Ascending aorta (tissue), 2 donors: ENCODE results near the gene QKI. TPM values are rescaled to one million over a fixed set of nuclear protein-coding genes. Genes with fewer than 3 reads are reported as not detected.

Source experiments
- DNase-seq, 2 donors: peaks; one replicate each; pipeline ENCODE4 v3.0.0-alpha.2; 2019; ENCODE audit warnings: low spot score in 2 of 2
- H3K27ac ChIP-seq, 2 donors: fragments of 200-600 bp; sonication (generic); one replicate each; pipeline ENCODE4 v1.5.1; 2016 to 2017; ENCODE audit warnings: mild to moderate bottlenecking in 1 of 2
- H3K27me3 ChIP-seq: fragments of 200-600 bp; sonication (generic); one replicate; pipeline ENCODE4 v1.5.1; 2017
- H3K36me3 ChIP-seq, 2 donors: fragments of 200-600 bp; sonication (generic); one replicate each; pipeline ENCODE4 v1.5.1; 2016
- H3K4me1 ChIP-seq, 2 donors: fragments of 200-600 bp; sonication (generic); one replicate each; pipeline ENCODE4 v1.5.1; 2016 to 2017; ENCODE audit warnings: mild to moderate bottlenecking in 1 of 2
- H3K4me3 ChIP-seq, 2 donors: fragments of 200-600 bp; sonication (generic); one replicate each; pipeline ENCODE4 v1.5.1; 2016 to 2017; ENCODE audit warnings: mild to moderate bottlenecking in 1 of 2
- H3K9me3 ChIP-seq, 2 donors: fragments of 200-600 bp; sonication (generic); one replicate each; pipeline ENCODE4 v1.5.1; 2016
- intact Hi-C: fragments of 100-400 bp; cut with DNase I; formaldehyde crosslinking; loops from one replicate; pipeline ENCODE4 v1.15.1; 2023
- total RNA-seq: library from RNA; depleted of rRNA; stranded (reverse); fragments of >200 nt; gene quantifications from one replicate; pipeline ENCODE4 v1.1.0, GENCODE V29; 2016
- TF ChIP-seq, protein P1 (sequence below), 3 experiments: fragments of 200-600 bp in 2 of 3; fragments of 450-650 bp in 1 of 3; sonication (generic) in 2 of 3; IDR thresholded peaks; one replicate each; pipeline ENCODE4 v1.5.1; 2016 to 2019; ENCODE audit warnings: antibody characterized with exemption in 3 of 3, mild to moderate bottlenecking in 1 of 3, moderate library complexity in 1 of 3

The QKI gene
- total RNA-seq, 1 donor from 2014 or later: 91.0 TPM

DNA sequence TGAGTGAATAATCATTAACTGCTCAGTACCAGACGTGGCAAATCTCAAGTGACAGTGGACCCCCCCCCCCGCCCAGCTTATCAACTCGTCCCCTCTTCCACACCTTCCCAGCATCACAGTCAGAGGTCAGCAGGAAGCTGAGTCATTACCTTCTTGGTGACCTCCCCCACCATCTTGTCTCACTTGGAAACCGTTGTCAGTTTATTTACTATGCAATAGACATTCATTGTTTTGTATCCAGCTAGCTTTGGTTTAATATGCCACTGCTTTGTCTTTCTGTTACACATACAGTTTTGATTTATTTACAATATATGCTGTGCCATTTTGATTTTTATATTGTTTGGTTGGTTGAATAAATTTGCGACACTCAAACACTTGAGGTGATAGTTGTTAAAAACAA is 158.1 kb downstream of the QKI start:
- no peak overlapping the region for H3K4me3 ChIP-seq
- no peaks in the 10 kb centered on the region for H3K4me1 ChIP-seq
- intact Hi-C loops: no loop called here
- TF ChIP-seq, protein P1, sequence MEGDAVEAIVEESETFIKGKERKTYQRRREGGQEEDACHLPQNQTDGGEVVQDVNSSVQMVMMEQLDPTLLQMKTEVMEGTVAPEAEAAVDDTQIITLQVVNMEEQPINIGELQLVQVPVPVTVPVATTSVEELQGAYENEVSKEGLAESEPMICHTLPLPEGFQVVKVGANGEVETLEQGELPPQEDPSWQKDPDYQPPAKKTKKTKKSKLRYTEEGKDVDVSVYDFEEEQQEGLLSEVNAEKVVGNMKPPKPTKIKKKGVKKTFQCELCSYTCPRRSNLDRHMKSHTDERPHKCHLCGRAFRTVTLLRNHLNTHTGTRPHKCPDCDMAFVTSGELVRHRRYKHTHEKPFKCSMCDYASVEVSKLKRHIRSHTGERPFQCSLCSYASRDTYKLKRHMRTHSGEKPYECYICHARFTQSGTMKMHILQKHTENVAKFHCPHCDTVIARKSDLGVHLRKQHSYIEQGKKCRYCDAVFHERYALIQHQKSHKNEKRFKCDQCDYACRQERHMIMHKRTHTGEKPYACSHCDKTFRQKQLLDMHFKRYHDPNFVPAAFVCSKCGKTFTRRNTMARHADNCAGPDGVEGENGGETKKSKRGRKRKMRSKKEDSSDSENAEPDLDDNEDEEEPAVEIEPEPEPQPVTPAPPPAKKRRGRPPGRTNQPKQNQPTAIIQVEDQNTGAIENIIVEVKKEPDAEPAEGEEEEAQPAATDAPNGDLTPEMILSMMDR (IDR thresholded peaks at IDR 0.05): no peak
- H3K9me3 ChIP-seq: no peaks in the 10 kb centered on the region
- no peak for DNase-seq
- H3K27ac ChIP-seq: no peak overlapping the region
- H3K36me3 ChIP-seq: peaks cover 4 to 17% of the 10 kb centered on the region in 2 donors
- no peaks in the 10 kb centered on the region for H3K27me3 ChIP-seq

GRCh38 chr6:163573503-163574179 is 159.1 kb downstream of the QKI start:
- DNase-seq: no peak
- intact Hi-C loops: no loop called here
- Histone ChIP-seq H3K27me3 (no peaks in the 10 kb centered on the region), H3K4me3 (no peak overlapping the region), H3K27ac (no peak overlapping the region), H3K4me1 (no peaks in the 10 kb centered on the region), H3K9me3 (no peaks in the 10 kb centered on the region), H3K36me3 (peaks cover 4 to 17% of the 10 kb centered on the region in 2 donors)
- TF ChIP-seq, protein P1 (IDR thresholded peaks at IDR 0.05): no peak

DNA sequence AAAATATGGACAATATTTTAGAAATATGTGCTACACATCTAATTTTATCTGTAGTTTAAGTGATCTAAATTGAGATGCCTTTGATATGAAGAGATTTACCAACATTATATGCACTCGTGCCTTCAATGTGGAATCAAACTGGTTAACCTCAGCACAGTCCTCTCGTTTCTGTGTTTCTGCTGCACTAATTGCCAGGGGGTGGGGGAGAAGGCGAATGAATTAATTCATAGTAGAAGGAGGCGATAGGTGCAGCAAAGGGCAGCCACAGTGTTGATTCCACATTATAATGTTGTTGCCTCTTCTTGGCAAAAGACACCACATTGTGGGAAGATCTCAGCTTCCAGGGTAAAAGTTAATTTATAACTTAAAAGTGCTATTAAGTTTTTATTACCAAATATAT is 161.6 kb downstream of the QKI start:
- no peaks in the 10 kb centered on the region for H3K4me1 ChIP-seq
- intact Hi-C loops: no loop called here
- H3K9me3 ChIP-seq: no peaks in the 10 kb centered on the region
- no peaks in the 10 kb centered on the region for H3K27me3 ChIP-seq
- no peak overlapping the region for H3K4me3 ChIP-seq
- DNase-seq: no peak
- H3K27ac ChIP-seq: no peak overlapping the region
- TF ChIP-seq, protein P1 (IDR thresholded peaks at IDR 0.05): no peak
- H3K36me3 ChIP-seq: peaks cover 0 to 10% of the 10 kb centered on the region in 2 donors

DNA sequence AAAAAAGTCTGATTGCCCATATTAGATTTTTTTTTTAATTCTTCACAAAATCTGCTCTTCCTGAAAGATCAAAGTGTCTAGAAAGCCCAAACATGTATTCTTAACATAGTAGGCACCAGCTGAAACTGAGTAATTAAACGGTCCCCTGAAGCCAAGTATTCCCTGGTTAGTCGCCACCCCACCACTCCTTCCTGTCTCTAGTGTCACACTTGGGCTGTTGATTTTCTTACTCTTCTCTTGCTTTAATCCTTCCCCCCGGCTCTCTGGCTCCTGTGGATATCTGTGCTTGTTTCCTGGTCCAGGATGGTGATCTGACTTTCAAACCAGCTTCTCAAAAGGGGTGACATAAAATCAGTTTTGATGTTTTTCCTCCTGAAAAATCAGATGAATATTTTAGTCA is 162.9 kb downstream of the QKI start:
- intact Hi-C loops: no loop called here
- H3K4me1 ChIP-seq: no peaks in the 10 kb centered on the region
- no peak for DNase-seq
- no peak overlapping the region for H3K27ac ChIP-seq
- no peaks in the 10 kb centered on the region for H3K9me3 ChIP-seq
- H3K4me3 ChIP-seq: no peak overlapping the region
- H3K27me3 ChIP-seq: no peaks in the 10 kb centered on the region
- TF ChIP-seq, protein P1 (IDR thresholded peaks at IDR 0.05): no peak
- H3K36me3 ChIP-seq: no peaks in the 10 kb centered on the region

GRCh38 chr6:163579111-163579879 is 164.8 kb downstream of the QKI start:
- Histone ChIP-seq H3K27ac (no peak overlapping the region), H3K9me3 (no peaks in the 10 kb centered on the region), H3K36me3 (no peaks in the 10 kb centered on the region), H3K27me3 (no peaks in the 10 kb centered on the region), H3K4me3 (no peak overlapping the region), H3K4me1 (no peaks in the 10 kb centered on the region)
- TF ChIP-seq, protein P1 (IDR thresholded peaks at IDR 0.05): no peak
- intact Hi-C loops: no loop called here
- DNase-seq: no peak
